C4-2B (cell line): ENCODE measurements around the gene GSDME.

Experiments
- H3K27ac ChIP-seq: fragments of 450-650 bp; 2 replicates; pipeline ENCODE4 v1.5.1; 2017
- ZFX ChIP-seq: fragments of 450-650 bp; IDR thresholded peaks from 2 replicates; pipeline ENCODE4 v1.6.1; 2017
- TF ChIP-seq, protein P1 (sequence below): fragments of 450-650 bp; conservative IDR thresholded peaks from 2 replicates; pipeline ENCODE4 v1.5.1; 2017; ENCODE audit warnings: mild to moderate bottlenecking

The GSDME gene

DNA sequence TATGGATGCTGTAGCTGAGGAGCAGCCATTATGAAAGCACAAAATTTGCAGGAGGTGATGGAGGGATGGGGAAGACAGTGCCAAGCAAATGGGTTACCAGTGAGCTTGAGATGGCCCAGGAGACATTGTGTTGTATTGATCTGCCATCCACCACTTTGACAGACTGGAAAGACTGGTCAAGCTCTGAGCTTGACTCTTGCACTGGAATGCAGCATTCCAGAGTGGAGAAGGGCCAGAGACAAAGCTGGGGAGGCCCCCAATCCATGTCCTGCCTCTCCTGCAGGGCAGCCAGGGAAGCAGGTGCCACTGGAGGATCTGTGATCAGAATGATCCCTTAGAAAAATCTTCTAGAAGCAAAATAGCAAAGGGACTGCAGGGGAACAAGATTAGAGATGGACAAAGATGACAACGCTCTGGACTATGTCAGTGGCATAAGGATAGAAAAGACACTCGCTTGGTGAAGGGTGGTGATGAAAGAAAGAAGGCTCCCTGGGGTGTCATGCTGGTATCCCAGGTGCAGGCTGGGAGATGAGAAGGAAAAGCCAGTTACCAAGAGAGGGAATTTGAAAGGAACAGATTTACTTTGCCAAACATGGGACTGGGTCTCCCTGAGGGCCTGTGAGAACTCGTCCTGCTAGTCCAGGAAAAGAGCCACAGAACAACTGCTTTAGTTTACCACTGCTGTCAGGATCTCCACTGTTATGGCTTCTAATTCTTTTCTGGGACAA is 5.0 kb downstream of the GSDME start:
- TF ChIP-seq ZFX, result no peak
- TF ChIP-seq, protein P1, sequence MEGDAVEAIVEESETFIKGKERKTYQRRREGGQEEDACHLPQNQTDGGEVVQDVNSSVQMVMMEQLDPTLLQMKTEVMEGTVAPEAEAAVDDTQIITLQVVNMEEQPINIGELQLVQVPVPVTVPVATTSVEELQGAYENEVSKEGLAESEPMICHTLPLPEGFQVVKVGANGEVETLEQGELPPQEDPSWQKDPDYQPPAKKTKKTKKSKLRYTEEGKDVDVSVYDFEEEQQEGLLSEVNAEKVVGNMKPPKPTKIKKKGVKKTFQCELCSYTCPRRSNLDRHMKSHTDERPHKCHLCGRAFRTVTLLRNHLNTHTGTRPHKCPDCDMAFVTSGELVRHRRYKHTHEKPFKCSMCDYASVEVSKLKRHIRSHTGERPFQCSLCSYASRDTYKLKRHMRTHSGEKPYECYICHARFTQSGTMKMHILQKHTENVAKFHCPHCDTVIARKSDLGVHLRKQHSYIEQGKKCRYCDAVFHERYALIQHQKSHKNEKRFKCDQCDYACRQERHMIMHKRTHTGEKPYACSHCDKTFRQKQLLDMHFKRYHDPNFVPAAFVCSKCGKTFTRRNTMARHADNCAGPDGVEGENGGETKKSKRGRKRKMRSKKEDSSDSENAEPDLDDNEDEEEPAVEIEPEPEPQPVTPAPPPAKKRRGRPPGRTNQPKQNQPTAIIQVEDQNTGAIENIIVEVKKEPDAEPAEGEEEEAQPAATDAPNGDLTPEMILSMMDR, result no peak
- no peak overlapping the region for H3K27ac ChIP-seq

DNA sequence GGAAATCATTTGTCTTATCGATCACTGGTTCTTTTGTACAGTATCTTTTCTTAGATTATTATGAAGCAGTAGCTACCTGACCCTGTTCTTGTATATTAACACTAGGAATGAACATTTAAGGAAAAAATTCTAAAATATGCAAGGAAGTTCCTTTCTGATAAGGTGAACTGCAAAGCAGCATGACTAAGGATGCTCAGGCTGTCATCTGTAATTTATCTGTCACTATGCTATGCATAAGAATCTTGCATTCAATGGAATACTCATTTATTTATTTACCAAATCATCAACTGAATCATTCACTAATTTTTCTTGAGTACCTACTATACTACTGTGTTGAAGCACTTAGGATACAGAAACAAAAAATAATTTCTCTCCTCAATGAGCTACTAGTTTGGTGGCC is 5.8 kb downstream of the GSDME start:
- TF ChIP-seq ZFX, result no peak
- TF ChIP-seq, protein P1, result no peak

DNA sequence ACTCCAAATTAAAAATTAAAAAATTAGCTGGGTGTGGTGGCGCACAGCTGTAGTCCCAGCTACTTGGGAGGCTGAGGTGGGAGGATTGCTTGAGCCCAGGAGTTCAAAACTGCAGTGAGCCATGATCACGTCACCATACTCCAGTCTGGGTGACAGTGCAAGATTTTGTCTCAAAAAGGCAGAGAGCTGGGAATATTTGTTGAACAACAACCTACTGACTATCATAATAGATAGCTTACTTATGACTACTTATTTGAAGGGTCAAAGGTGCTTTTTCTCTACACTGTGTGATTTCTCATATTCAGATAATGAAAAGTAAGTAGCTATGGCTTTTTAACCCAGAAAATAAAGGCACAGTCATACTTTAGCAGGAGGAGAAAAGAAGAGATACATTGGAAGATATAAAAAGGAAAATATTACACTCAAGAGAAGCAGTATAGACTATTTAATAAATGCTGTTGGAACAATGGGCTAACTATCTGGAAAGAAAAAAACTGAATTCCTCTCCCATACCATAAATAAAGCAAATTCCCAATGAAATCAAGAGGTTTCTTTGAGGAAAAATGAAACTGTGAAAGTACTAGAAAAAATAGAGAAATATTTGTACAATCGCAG is 6.7 kb downstream of the GSDME start:
- TF ChIP-seq, protein P1, result no peak
- TF ChIP-seq ZFX, result no peak
- no peak overlapping the region for H3K27ac ChIP-seq

More for the DNA sequence above, 5.8 kb downstream of the GSDME start:
- H3K27ac ChIP-seq, result no peak overlapping the region

DNA sequence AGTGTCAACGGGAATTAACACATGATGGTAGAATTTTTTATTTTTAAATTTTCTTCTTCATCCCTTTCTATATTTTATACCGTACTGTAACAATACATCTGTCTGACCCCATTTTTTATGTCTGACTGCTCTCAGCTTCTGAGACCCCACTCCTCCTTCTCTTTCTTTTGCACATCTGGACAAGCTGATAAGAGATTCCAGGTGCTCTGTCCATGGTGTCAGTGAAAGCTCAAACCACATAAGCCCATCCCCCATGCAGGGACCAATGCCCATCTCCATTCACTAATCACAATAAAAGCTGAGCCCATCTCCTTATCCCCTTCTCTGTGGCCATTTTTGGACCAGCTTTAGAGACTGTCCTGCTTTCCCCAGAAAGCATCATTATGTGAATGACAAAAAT is 8.7 kb downstream of the GSDME start:
- TF ChIP-seq, protein P1, result no peak
- TF ChIP-seq ZFX, result no peak
- H3K27ac ChIP-seq, result no peak overlapping the region

DNA sequence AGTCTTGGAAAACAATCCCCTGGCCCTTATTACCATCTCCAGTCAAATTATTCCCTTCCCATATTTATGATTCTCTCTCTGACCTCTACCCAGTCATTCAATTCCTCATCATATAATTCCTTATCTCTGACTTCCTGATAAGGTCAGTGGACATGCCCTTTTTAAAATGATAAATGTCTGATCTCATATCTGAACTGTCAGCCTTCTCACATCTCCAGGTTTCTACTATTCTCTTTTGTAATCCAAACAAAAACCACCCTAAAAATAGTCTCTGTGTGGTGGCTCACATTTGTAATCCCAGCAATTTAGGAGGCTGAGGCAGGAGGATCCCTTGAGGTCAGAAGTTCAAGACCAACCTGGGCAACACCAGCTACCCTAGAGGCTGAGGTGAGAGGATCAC is 11.9 kb downstream of the GSDME start:
- TF ChIP-seq ZFX, result no peak
- TF ChIP-seq, protein P1, result no peak
- no peak overlapping the region for H3K27ac ChIP-seq

DNA sequence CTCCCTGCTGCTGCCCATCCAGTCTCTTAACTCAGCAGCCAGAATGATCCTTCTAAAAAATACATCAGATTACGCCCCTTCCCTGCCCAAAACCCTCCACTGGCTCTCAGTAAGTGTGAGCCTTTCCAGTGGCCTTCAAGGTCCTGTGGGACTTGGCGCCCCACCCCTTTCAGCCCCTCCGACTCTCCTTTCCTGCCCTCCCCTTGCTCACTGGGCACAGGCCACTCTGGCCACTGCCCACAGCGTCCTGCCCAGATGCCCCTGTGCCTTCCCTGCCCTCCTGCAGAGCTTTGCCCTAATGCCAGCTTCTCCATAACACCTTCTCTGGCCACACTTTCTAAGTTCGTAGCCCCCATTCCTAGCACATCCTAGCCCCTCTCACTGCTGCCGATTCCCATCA is 13.8 kb downstream of the GSDME start:
- TF ChIP-seq, protein P1, result no peak
- no peak for TF ChIP-seq ZFX
- no peak overlapping the region for H3K27ac ChIP-seq

DNA sequence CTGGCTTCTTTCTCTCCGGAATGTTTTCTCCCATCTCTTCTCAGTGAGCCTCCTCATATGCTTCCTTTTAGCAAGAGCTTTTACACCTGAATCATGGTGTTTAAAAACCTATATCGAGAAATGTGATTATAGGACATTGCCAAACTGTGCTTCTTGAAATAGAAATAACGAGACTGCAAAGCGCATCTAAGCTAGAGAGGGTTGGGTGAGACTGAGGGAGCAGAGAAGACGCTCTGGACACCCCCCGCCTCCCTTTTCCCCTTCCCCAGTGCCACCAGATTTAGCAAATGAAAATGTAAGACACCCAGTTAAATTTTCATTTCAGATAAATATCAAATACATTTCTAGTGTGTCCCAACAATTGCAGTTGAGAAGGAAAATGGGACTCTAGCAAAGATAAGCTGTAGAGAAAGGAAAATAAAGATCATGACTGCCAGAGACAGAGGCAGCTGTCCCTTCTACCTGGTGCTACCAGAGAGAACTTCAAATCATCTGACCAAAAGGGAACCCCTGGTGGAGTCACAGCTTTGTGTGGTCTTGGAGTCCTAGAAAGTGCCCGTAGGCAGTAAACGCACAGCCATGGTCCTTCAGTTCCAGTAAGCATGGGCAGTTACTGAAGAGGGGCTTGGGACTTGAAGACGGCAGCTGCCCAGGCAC is 14.6 kb downstream of the GSDME start:
- TF ChIP-seq, protein P1, result no peak
- no peak for TF ChIP-seq ZFX
- H3K27ac ChIP-seq, result no peak overlapping the region
